Measurements from ENCODE around the gene CTLA4.

CTLA4 gene

DNA sequence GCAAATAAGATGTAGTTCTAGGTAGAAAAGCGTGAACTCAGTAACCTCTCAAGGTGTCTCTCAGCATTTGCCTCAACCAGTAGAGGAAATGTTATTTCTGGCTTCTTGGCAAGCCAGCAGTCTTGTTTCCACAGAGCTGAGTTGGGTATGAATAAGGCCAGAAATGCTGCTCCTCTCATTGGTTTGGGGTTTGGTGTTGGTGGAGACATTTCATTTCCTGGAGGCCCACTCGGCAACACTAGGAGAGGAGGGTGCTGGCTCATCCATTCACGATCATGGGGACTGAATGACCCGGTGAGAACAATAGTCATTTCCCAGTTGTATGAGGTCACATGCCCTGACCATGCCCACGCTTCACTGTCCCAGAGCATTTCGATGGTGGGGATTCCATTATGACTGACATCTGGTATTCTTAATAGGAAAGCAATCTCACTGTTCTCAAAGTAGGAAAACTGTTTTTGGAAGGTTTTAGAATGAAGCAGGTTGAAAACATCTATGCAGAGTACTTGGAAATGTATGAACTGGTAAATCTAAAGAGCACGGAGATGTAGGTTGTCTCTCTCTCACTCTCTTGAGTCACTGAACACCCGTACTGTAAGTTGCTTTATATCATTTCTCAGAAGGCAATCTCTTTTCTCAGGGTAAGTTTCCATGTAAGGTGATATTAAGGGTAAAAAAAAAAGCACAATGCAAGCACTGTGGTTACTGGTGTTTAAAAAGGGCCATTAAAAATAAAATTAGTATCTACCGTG lies 37.1 kb upstream of the CTLA4 start:
- H3K27ac ChIP-seq (ENCODE audit: low read depth, low read length, poor library complexity, severe bottlenecking) = no peak overlapping the region
- TF ChIP-seq EZH2 (IDR thresholded peaks at IDR 0.05; ENCODE audit: borderline replicate concordance, low read length) = no peak
- TF ChIP-seq, protein P1, sequence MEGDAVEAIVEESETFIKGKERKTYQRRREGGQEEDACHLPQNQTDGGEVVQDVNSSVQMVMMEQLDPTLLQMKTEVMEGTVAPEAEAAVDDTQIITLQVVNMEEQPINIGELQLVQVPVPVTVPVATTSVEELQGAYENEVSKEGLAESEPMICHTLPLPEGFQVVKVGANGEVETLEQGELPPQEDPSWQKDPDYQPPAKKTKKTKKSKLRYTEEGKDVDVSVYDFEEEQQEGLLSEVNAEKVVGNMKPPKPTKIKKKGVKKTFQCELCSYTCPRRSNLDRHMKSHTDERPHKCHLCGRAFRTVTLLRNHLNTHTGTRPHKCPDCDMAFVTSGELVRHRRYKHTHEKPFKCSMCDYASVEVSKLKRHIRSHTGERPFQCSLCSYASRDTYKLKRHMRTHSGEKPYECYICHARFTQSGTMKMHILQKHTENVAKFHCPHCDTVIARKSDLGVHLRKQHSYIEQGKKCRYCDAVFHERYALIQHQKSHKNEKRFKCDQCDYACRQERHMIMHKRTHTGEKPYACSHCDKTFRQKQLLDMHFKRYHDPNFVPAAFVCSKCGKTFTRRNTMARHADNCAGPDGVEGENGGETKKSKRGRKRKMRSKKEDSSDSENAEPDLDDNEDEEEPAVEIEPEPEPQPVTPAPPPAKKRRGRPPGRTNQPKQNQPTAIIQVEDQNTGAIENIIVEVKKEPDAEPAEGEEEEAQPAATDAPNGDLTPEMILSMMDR (IDR thresholded peaks at IDR 0.05; ENCODE audit: low read length) = no peak
- H2AFZ ChIP-seq (ENCODE audit: low read length) = no peak overlapping the region
- no peaks in the 10 kb centered on the region for H3K79me2 ChIP-seq (ENCODE audit: insufficient read depth, low read length)
- no peaks in the 10 kb centered on the region for H3K4me1 ChIP-seq (ENCODE audit: insufficient read depth, low read length, severe bottlenecking)
- no peaks in the 10 kb centered on the region for H3F3A ChIP-seq (ENCODE audit: insufficient read depth, low read length)
- H3K27me3 ChIP-seq (ENCODE audit: insufficient read depth, low read length) = no peaks in the 10 kb centered on the region; the same call in 1 of the 2 replicates
- H3K9me2 ChIP-seq (ENCODE audit: low read depth, low read length) = no peaks in the 10 kb centered on the region
- H4K20me1 ChIP-seq (ENCODE audit: insufficient read depth, low read length) = no peaks in the 10 kb centered on the region
- no peaks in the 10 kb centered on the region for H3K9me3 ChIP-seq (ENCODE audit: low read length)
- no peak overlapping the region for H3K9ac ChIP-seq (ENCODE audit: low read length)
- H3K36me3 ChIP-seq (ENCODE audit: insufficient read depth, low read length) = no peaks in the 10 kb centered on the region
- no peak overlapping the region for H3K4me2 ChIP-seq (ENCODE audit: low read length)
- no peak overlapping the region for H3K4me3 ChIP-seq (ENCODE audit: low read depth, low read length, poor library complexity, severe bottlenecking)

DNA sequence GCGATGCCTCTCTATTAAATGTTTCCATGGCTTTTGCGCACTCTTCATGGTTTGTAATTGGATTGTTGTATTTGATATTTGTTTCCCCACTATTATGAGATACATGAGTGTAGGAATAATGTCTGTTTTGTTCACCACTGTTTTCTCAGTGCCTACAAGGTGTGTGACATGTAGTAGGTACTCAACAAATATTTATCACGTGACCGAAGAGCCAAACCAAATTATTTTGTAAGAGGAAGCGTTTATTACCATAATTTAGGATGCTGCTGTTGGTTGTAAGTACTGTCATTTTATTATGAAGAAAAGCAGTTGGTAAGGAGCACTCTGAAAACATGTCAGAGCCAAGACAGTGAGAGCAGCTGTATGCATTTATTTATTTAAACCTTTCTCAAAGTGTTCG lies 32.2 kb upstream of the CTLA4 start:
- H3K36me3 ChIP-seq (ENCODE audit: insufficient read depth, low read length) = no peaks in the 10 kb centered on the region
- no peaks in the 10 kb centered on the region for H3F3A ChIP-seq (ENCODE audit: insufficient read depth, low read length)
- no peak overlapping the region for H3K4me3 ChIP-seq (ENCODE audit: low read depth, low read length, poor library complexity, severe bottlenecking)
- H2AFZ ChIP-seq (ENCODE audit: low read length) = no peak overlapping the region
- no peak overlapping the region for H3K4me2 ChIP-seq (ENCODE audit: low read length)
- H3K9ac ChIP-seq (ENCODE audit: low read length) = no peak overlapping the region
- no peak for TF ChIP-seq EZH2 (IDR thresholded peaks at IDR 0.05; ENCODE audit: borderline replicate concordance, low read length)
- TF ChIP-seq, protein P1 (IDR thresholded peaks at IDR 0.05; ENCODE audit: low read length) = no peak
- H3K9me3 ChIP-seq (ENCODE audit: low read length) = no peaks in the 10 kb centered on the region
- no peaks in the 10 kb centered on the region for H3K9me2 ChIP-seq (ENCODE audit: low read depth, low read length)
- H3K27me3 ChIP-seq (ENCODE audit: insufficient read depth, low read length) = no peaks in the 10 kb centered on the region
- H3K4me1 ChIP-seq (ENCODE audit: insufficient read depth, low read length, severe bottlenecking) = no peaks in the 10 kb centered on the region
- H3K27ac ChIP-seq (ENCODE audit: low read depth, low read length, poor library complexity, severe bottlenecking) = no peak overlapping the region
- no peaks in the 10 kb centered on the region for H4K20me1 ChIP-seq (ENCODE audit: insufficient read depth, low read length)
- H3K79me2 ChIP-seq (ENCODE audit: insufficient read depth, low read length) = no peaks in the 10 kb centered on the region

DNA sequence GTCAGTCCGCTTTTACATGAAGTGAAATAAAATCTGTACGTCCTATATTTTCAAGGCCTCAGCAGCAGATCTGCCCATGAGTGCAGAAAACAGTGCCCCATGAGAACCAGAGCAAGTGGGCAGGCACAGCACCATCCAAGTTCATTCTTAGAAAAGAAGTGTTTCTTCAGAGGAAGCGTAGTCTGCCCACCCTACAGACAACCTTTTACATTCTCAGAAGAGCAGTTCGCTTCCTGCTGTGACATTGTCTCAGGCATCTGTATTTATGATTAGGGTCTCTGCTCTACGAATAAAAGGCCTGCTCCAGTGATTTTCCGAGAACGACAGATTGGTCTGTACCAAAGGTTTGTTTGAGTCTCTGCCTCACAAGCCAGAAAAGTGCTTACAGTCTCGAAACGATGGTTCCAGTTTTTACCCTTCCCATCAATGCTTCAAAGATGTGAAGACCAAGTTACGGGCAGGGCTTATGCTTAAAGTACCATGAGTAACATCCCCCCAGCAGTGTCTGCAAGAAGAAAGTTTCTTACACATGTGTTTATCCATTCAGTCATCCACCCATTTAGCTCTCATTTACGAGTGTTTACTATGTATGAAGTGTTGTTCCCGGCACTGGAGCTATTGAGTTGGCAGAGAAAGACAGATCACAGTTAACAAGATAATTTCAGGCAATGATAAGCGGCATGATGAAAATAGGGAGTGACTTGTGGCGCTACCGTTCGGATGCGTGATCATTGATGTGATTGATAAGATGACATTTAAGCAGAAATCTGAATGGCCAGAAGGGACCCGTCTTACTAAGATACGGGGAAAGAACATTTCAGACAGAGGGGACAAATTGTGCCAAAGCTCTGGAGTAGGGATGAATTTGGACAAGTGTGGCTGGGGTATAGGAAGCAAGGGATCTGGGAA lies 31.4 kb upstream of the CTLA4 start:
- Histone ChIP-seq H4K20me1 (ENCODE audit: insufficient read depth, low read length) (no peaks in the 10 kb centered on the region), H3K4me1 (ENCODE audit: insufficient read depth, low read length, severe bottlenecking) (no peaks in the 10 kb centered on the region), H3K36me3 (ENCODE audit: insufficient read depth, low read length) (no peaks in the 10 kb centered on the region), H3K9me2 (ENCODE audit: low read depth, low read length) (no peaks in the 10 kb centered on the region), H3K27ac (ENCODE audit: low read depth, low read length, poor library complexity, severe bottlenecking) (no peak overlapping the region), H3K9ac (ENCODE audit: low read length) (no peak overlapping the region), H3K79me2 (ENCODE audit: insufficient read depth, low read length) (no peaks in the 10 kb centered on the region), H3K27me3 (ENCODE audit: insufficient read depth, low read length) (no peaks in the 10 kb centered on the region), H3F3A (ENCODE audit: insufficient read depth, low read length) (no peaks in the 10 kb centered on the region), H3K4me3 (ENCODE audit: low read depth, low read length, poor library complexity, severe bottlenecking) (no peak overlapping the region), H3K4me2 (ENCODE audit: low read length) (no peak overlapping the region), H2AFZ (ENCODE audit: low read length) (no peak overlapping the region), H3K9me3 (ENCODE audit: low read length) (no peaks in the 10 kb centered on the region)
- TF ChIP-seq, protein P1 (IDR thresholded peaks at IDR 0.05; ENCODE audit: low read length) = no peak
- no peak for TF ChIP-seq EZH2 (IDR thresholded peaks at IDR 0.05; ENCODE audit: borderline replicate concordance, low read length)

Measured in OCI-LY1 (cell line).